DOHH2 (cell line): ENCODE results near the gene SPIRE1.

Source experiments
- H3F3A ChIP-seq: fragments of 200-600 bp; sonication (generic), shearing (Covaris generic); 2 replicates; pipeline ENCODE4 v1.6.0; 2016; ENCODE audit warnings: antibody characterized with exemption, mild to moderate bottlenecking; ENCODE audit not compliant: control insufficient read depth, insufficient read depth
- H3K27ac ChIP-seq: fragments of 200-600 bp; sonication (generic); 2 replicates; pipeline ENCODE4 v1.5.1; 2014; ENCODE audit warnings: low read depth, mild to moderate bottlenecking, low read length, moderate library complexity
- H3K27me3 ChIP-seq: fragments of 200-600 bp; sonication (generic); 2 replicates; pipeline ENCODE4 v1.6.1; 2014; ENCODE audit warnings: mild to moderate bottlenecking, low read length, mixed read lengths; ENCODE audit not compliant: control insufficient read depth
- H3K36me3 ChIP-seq: fragments of 200-600 bp; sonication (generic); 2 replicates; pipeline ENCODE4 v1.6.1; 2014; ENCODE audit warnings: mild to moderate bottlenecking, low read length, moderate library complexity, mixed read lengths; ENCODE audit not compliant: control insufficient read depth
- H3K4me1 ChIP-seq: fragments of 200-600 bp; sonication (generic); 2 replicates; pipeline ENCODE4 v1.6.1; 2014; ENCODE audit warnings: mild to moderate bottlenecking, low read length, mixed read lengths; ENCODE audit not compliant: control insufficient read depth
- H3K4me2 ChIP-seq: fragments of 200-600 bp; sonication (generic); 2 replicates; pipeline ENCODE4 v1.6.0; 2014; ENCODE audit warnings: mild to moderate bottlenecking, low read length, moderate library complexity
- H3K4me3 ChIP-seq: fragments of 200-600 bp; sonication (generic); 2 replicates; pipeline ENCODE4 v1.5.1; 2014; ENCODE audit warnings: mild to moderate bottlenecking, low read length, mixed read lengths
- H3K79me2 ChIP-seq: fragments of 200-600 bp; sonication (generic); 2 replicates; pipeline ENCODE4 v1.6.1; 2014; ENCODE audit warnings: mild to moderate bottlenecking, low read length, mixed read lengths; ENCODE audit not compliant: control insufficient read depth
- H3K9me2 ChIP-seq: fragments of 200-600 bp; sonication (generic); replicated peaks from 2 replicates; pipeline ENCODE4 v1.6.1; 2014; ENCODE audit warnings: mild to moderate bottlenecking, low read length, mixed read lengths; ENCODE audit not compliant: control insufficient read depth
- H3K9me3 ChIP-seq: fragments of 200-600 bp; sonication (generic); 2 replicates; pipeline ENCODE4 v1.6.1; 2014; ENCODE audit warnings: antibody characterized with exemption, low read length, mixed read lengths; ENCODE audit not compliant: control insufficient read depth, insufficient read depth
- H4K20me1 ChIP-seq: fragments of 200-600 bp; sonication (generic); 2 replicates; pipeline ENCODE4 v1.6.0; 2014; ENCODE audit warnings: low read depth, mild to moderate bottlenecking, antibody characterized with exemption, low read length, moderate library complexity; ENCODE audit not compliant: control insufficient read depth, insufficient read depth
- EZH2phosphoT487 ChIP-seq: fragments of 200-600 bp; sonication (generic); IDR thresholded peaks from 2 replicates; pipeline ENCODE4 v1.6.1; 2017; ENCODE audit warnings: borderline replicate concordance, mild to moderate bottlenecking, antibody characterized with exemption, low read length, moderate library complexity, mixed read lengths
- TF ChIP-seq, protein P1 (sequence below): fragments of 200-600 bp; sonication (generic); IDR thresholded peaks from one replicate; pipeline ENCODE4 v1.5.1; 2014; ENCODE audit warnings: antibody characterized with exemption, mild to moderate bottlenecking, low read depth, low read length; ENCODE audit not compliant: poor library complexity, severe bottlenecking

SPIRE1 gene

DNA sequence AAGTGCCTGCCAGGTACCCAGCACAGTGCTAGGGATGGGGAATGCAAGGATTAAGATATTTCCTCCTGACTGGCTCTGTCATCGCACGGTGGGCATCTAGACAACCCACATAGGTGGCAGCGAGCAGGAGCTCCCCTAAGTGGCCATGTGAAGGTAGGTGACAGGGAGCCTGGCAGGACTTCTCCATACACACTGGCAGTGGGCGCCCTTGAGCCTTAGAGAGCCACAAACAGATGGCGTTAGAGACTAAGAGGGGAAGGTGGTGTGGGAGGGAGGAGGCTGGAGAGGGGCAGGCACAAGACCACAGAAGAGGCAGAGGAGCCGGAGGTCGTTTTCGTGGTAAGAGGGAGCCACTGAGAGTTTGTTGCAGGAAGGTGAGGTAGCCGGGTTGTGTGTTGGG is 235.0 kb downstream of the SPIRE1 start:
- Histone ChIP-seq H3F3A (peaks cover 15% of the 10 kb centered on the region), H3K36me3 (peaks cover 50% of the 10 kb centered on the region), H3K27me3 (no peaks in the 10 kb centered on the region), H3K27ac (no peak overlapping the region), H3K4me3 (no peak overlapping the region), H3K4me2 (no peak overlapping the region), H3K9me3 (no peaks in the 10 kb centered on the region), H3K9me2 (no peaks in the 10 kb centered on the region), H4K20me1 (no peaks in the 10 kb centered on the region), H3K79me2 (peaks cover 11% of the 10 kb centered on the region), H3K4me1 (peaks cover 24% of the 10 kb centered on the region)
- no peak for TF ChIP-seq EZH2phosphoT487
- TF ChIP-seq, protein P1, sequence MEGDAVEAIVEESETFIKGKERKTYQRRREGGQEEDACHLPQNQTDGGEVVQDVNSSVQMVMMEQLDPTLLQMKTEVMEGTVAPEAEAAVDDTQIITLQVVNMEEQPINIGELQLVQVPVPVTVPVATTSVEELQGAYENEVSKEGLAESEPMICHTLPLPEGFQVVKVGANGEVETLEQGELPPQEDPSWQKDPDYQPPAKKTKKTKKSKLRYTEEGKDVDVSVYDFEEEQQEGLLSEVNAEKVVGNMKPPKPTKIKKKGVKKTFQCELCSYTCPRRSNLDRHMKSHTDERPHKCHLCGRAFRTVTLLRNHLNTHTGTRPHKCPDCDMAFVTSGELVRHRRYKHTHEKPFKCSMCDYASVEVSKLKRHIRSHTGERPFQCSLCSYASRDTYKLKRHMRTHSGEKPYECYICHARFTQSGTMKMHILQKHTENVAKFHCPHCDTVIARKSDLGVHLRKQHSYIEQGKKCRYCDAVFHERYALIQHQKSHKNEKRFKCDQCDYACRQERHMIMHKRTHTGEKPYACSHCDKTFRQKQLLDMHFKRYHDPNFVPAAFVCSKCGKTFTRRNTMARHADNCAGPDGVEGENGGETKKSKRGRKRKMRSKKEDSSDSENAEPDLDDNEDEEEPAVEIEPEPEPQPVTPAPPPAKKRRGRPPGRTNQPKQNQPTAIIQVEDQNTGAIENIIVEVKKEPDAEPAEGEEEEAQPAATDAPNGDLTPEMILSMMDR = peak; percentile 55

DNA sequence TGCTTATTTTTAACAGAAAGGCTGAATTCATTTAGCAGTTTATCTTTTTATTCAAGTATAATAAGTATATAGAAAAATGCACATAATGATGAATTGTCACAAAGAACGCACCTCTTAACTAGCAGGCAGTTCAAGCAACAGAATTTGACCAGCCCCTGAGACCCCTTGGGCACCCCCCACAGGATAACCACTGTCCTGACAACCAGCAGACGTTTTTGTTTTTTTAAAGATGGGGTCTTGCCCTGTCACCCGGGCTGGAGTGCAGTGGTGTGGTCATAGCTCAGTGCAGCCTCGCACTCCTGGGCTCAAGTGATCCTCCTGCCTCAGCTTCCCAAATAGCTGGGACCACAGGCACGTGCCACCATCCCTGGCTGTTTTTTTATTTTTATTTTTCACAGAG is 236.2 kb downstream of the SPIRE1 start:
- Histone ChIP-seq H3K9me3 (no peaks in the 10 kb centered on the region), H3K27me3 (no peaks in the 10 kb centered on the region), H3K36me3 (peaks cover 46% of the 10 kb centered on the region), H4K20me1 (no peaks in the 10 kb centered on the region), H3K4me2 (peak overlapping the region; percentile 55), H3K9me2 (no peaks in the 10 kb centered on the region), H3K79me2 (peaks cover 20% of the 10 kb centered on the region), H3K4me1 (peaks cover 29% of the 10 kb centered on the region), H3K27ac (peak overlapping the region; percentile 74), H3F3A (peaks cover 26% of the 10 kb centered on the region), H3K4me3 (peak overlapping the region; percentile 76)
- TF ChIP-seq, protein P1 = peak; percentile 22
- no peak for TF ChIP-seq EZH2phosphoT487

DNA sequence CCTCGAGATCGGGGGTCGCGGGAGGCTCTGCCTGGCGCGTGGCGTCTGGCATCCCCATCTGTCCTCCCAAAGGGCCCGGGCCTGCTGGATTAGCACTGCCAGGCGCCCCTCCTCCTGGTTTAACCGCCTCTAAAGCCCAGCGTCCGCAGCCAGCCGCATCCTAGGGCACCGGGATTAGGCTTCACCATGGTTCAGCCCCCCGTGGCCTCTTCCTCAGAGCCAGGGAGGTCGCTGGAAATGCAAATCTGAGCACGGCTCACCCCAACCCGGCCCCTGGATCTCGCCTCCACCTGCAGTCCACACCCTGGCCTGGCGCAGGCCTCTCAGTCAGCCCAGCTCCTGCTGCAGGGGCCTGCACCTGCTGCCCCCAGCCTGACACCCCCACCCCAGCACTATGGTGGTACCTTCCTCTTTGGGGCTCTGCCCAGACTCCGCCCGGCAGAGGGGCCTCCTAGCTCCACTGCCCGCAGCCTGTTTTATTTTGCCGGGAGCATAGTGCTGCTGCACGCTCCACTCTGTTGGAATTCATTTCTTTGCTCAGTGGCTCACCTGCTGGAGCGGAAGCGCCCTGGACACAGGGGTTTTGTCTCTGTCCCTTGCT is 237.0 kb downstream of the SPIRE1 start:
- Histone ChIP-seq H3K9me2 (no peaks in the 10 kb centered on the region), H3K27me3 (no peaks in the 10 kb centered on the region), H3K4me1 (peaks cover 34% of the 10 kb centered on the region), H3K27ac (peak overlapping the region; percentile 74), H3K79me2 (peaks cover 26% of the 10 kb centered on the region), H4K20me1 (no peaks in the 10 kb centered on the region), H3K4me2 (peak overlapping the region; percentile 55), H3K36me3 (peaks cover 44% of the 10 kb centered on the region), H3K4me3 (peak overlapping the region; percentile 76), H3K9me3 (no peaks in the 10 kb centered on the region), H3F3A (peaks cover 27% of the 10 kb centered on the region)
- TF ChIP-seq EZH2phosphoT487 = no peak

DNA sequence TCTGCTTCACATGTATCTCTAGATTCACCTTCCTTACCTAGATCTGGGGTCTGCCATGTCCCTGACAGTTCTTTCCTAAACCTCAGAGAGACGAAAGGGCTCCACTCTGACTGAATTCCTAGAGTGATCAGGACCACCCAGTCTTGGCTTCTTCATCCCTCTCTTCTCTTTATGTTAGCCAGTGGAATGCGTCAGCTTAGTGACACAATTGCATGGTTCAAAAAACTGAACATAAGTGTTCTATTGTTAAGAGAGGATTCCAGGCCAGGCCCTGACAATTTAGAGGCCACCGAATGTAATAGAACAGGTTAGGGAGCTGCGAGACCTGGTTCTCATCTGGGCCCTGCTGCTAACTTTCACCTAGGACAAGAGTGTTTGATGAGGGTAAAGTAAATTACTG is 240.2 kb downstream of the SPIRE1 start:
- peaks cover 65% of the 10 kb centered on the region for H3K4me1 ChIP-seq
- H4K20me1 ChIP-seq = no peaks in the 10 kb centered on the region
- peaks cover 41% of the 10 kb centered on the region for H3K36me3 ChIP-seq
- H3K27me3 ChIP-seq = no peaks in the 10 kb centered on the region
- no peak overlapping the region for H3K4me3 ChIP-seq
- peaks cover 57% of the 10 kb centered on the region for H3K79me2 ChIP-seq
- H3F3A ChIP-seq = peaks cover 32% of the 10 kb centered on the region
- TF ChIP-seq, protein P1 = no peak
- no peak for TF ChIP-seq EZH2phosphoT487
- H3K9me3 ChIP-seq = no peaks in the 10 kb centered on the region
- H3K27ac ChIP-seq = peak overlapping the region; percentile 94
- no peak overlapping the region for H3K4me2 ChIP-seq
- no peaks in the 10 kb centered on the region for H3K9me2 ChIP-seq
